ENCODE measurements around the gene CLPSL1.
A peak's percentile ranks its signal among the peaks of the same experiment; 100 is the strongest.

CLPSL1 gene

GRCh38 chr6:35797837-35798526 is 17.2 kb downstream of the CLPSL1 start:
- DNase-seq, result no peak

- DNase-seq, result no peak
Measured at GRCh38 chr6:35798706-35799105, 17.9 kb downstream of the CLPSL1 start.

- DNase-seq, result no peak
Measured at GRCh38 chr6:35801148-35801547, 20.3 kb downstream of the CLPSL1 start.

- peak; percentile 54 for DNase-seq
Measured at GRCh38 chr6:35804996-35805736, 24.3 kb downstream of the CLPSL1 start, which contains the start of gene LHFPL5. Gene LHFPL5 (plus strand): TSS chr6:35805352. CDS start chr6:35805671, 319 bp downstream.

- DNase-seq, result no peak
Measured at GRCh38 chr6:35808688-35809087, 27.9 kb downstream of the CLPSL1 start.

- DNase-seq, result no peak
Measured at GRCh38 chr6:35809809-35810208, 29.0 kb downstream of the CLPSL1 start.

GRCh38 chr6:35810971-35811698 is 30.3 kb downstream of the CLPSL1 start:
- peak; percentile 11 for DNase-seq

GRCh38 chr6:35811699-35811995 is 30.8 kb downstream of the CLPSL1 start:
- DNase-seq, result no peak

- DNase-seq, result no peak
Measured at GRCh38 chr6:35817515-35817914, 36.7 kb downstream of the CLPSL1 start.

GRCh38 chr6:35823601-35824000 is 42.8 kb downstream of the CLPSL1 start:
- no peak for DNase-seq

- DNase-seq, result no peak
Measured at GRCh38 chr6:35824552-35825192, 43.9 kb downstream of the CLPSL1 start.

GRCh38 chr6:35829306-35829705 is 48.5 kb downstream of the CLPSL1 start:
- no peak for DNase-seq

- DNase-seq, result no peak
Measured at GRCh38 chr6:35831257-35832007, 50.6 kb downstream of the CLPSL1 start.

GRCh38 chr6:35833536-35833935 is 52.7 kb downstream of the CLPSL1 start:
- no peak for DNase-seq

All from activated CD4-positive, alpha-beta T cell treated with anti-CD3 and anti-CD28 coated beads, Interleukin-2, Interleukin-6, amounts not matched to agents 100 ng/mL and 50 ng/mL, durations not matched to agents 16 hours and 8 hours (primary cell).